HG03354 (cell line): ENCODE data around the gene SLC34A2.
"Not testable (repeated sequence)": the region's sequence is repeated elsewhere in the genome, so short reads cannot be mapped to it uniquely, and the experiment has no call there.

Source experiments
- ATAC-seq: cut with Tn5 transposase; IDR thresholded peaks from one replicate; pipeline ENCODE4 v1.9.1; 2021; ENCODE audit warnings: mild to moderate bottlenecking; ENCODE audit not compliant: unreplicated experiment, poor library complexity, severe bottlenecking

SLC34A2 gene

DNA sequence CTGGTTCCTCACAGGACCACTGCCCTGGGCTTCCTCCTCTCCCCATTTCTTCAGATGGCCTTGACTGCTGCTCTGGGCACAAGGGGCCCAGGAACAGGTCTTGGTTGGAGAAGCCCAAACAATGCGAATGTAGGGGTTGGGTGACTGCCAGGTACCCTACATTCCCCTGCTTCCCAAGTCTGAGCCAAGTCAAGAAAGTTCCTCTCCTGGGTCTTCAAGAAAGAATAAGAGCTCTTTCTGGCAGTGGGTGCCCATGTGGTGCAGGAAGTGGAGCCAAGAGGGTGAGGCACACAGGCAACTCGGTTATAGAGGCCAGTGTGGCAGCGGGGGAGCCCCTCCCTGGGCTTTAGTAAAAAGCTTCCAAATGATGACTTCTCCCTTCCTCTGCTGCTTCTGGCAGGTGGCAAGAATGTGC lies 2.7 kb downstream of the SLC34A2 start:
- ATAC-seq = no peak

DNA sequence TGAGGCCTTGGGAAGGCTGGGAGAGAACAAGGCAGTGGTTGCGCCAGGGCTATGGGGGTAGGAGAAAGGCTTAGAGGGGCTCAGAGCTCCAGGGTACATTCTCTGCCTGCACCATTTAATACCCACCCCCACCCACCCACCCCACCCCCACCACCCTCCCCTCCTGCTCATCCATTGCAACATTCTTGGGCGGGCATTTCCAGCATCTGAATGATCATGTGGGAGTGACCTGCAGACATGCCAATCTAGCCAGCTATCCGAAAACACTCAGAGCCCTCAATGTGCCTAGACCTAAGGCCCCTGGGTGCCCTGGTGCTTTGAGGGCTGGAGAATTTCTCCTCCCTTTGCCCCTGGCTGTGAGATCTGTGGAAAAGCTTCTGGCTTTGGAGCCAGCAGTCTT lies 3.1 kb downstream of the SLC34A2 start:
- no peak for ATAC-seq

DNA sequence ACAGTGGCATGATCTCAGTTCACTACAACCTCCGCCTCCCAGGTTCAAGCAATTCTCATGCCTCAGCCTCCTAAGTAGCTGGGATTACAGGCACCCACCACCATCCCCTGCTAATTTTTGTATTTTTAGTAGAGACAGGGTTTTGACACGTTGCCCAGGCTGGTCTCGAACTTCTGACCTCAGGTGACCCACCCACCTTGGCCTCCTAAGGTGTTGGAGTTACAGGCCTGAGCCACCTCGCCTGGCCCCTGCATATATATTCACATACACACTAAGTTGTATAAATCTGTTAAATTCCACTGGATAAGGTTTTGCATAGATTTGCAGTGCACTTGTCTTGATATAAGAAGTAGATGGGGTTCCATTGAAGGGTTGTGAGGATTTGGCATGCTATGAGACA lies 5.8 kb downstream of the SLC34A2 start:
- not testable (repeated sequence) for ATAC-seq

DNA sequence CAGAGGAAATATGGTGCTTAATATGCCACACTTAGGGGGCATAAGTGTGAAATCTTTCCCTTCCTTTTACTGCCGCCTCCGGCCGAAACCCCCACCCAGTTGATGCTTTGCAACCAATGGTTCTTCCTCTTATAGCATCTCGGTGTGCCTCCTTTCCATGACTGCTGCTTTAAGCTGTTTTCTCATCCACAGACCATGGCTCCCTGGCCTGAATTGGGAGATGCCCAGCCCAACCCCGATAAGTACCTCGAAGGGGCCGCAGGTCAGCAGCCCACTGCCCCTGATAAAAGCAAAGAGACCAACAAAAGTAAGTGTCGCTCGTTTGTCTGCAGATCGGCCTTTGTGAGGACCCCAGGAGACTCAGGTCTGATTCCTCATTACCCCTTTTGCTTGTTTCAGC lies 6.7 kb downstream of the SLC34A2 start:
- ATAC-seq = no peak

DNA sequence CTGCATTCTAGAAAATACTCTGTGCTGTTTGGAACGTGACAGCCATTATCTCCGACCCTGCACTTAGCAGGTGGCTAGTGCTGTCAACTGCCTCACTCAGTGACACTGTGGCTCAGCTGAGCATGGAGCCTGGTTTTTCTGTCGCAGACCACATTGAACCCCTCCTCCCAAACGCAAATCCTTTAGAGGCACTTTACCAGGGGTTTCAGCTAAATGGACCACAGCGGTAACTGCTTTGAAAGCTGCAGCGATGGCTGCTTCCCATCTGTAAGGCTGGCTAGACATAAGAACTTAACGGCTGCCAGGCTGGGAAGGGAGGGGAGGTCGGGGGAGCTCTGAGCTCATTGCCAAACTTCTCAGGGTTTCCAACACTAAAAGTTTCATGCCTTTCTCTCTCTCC lies 8.1 kb downstream of the SLC34A2 start:
- ATAC-seq = no peak

DNA sequence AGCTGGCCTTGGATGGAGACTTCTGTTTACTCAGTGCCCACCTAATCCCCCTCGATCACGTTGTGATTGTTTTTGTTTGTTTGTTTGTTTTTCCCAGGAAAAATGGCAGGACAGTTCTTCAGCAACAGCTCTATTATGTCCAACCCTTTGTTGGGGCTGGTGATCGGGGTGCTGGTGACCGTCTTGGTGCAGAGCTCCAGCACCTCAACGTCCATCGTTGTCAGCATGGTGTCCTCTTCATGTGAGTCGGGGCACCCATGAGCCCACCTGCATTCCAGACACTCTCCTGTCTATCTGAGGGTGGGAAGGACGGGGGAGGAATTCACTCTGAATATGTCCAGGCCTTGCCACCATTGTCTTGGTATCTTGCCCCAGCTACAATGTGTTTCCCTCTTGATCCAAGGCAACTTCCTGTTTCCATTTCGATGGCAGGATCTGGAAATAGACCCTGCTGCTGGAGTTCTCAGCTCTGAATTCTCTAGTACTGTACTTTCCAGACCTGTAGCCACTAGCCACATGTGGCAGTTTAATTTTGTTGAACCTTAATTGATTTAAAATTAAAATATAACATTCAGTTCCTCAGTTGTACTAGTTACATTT lies 10.5 kb downstream of the SLC34A2 start:
- no peak for ATAC-seq

DNA sequence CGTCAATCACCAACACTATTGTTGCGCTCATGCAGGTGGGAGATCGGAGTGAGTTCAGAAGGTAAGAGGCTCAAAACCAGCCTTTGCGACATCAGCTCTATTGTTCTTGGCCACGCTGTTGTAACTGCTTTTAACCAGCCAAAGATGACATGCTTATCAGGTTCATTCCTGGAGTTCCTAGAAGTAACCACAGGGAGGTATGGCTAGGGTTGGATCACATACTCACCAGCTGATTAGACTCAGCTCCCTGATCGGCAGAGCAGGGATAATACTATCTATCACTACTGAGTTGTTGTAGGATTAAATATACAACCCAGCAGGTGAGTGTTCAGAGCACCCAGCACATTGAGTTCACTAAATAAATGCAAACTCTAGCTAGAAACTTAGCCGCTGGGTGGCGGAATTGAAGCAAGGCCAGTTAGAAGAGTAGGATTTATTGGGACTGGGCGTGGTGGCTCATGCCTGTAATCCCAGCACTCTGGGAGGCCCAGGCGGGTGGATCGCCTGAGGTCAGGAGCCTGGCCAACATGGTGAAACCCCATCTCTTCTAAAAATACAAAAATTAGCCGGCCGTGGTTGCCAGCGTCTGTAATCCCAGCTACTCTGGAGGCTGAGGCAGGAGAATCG lies 12.4 kb downstream of the SLC34A2 start:
- no peak for ATAC-seq

DNA sequence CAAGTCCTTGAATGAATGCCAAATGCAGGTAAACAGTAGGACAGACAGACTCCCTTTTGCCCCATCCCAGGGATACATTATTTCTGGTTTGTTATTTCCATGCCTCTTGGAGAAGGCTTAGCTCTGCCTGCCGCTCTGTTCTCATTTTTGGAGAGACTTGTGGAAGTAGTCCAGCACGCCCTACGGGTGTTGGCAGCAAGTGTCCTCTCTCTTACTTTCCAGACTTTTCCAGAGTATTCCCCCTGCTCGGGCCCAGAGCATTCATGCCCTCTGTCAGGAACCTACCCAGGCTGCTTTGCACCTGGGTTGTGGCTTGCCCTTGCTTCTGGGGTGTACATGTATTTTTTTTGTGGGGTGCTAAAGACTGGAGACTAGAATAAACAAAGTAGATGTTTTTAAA lies 15.3 kb downstream of the SLC34A2 start:
- ATAC-seq = no peak

DNA sequence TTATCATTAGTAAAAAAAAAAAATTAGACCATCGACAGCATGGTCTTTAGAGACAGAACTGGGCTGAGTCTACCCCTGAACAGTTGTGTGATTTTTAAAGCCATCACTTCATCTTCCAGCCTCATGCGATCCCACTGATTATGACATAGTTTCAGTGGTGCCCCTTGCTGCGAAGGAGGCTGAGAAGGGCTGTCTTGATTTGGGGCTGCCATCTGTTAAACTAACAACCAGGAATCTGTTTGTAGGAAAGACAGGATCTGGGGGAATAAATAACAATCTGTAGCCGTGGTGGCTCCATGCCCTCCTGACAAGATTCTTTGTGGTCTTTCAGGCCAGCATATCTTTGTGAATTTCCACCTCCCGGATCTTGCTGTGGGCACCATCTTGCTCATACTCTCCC lies 17.1 kb downstream of the SLC34A2 start:
- ATAC-seq = no peak

DNA sequence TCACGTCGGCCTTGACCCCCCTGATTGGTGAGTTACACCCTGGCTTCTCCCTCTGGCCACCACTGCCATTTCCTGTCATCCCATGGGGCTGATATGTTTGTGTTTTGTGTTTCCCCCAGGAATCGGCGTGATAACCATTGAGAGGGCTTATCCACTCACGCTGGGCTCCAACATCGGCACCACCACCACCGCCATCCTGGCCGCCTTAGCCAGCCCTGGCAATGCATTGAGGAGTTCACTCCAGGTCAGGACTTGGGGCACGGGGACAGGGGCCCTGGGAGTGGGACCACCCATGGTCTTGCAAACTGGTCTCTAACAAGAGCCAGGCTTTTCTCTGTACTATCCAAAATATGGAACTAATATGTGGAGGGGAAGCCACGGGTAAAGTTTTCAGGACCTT lies 18.7 kb downstream of the SLC34A2 start:
- no peak for ATAC-seq

DNA sequence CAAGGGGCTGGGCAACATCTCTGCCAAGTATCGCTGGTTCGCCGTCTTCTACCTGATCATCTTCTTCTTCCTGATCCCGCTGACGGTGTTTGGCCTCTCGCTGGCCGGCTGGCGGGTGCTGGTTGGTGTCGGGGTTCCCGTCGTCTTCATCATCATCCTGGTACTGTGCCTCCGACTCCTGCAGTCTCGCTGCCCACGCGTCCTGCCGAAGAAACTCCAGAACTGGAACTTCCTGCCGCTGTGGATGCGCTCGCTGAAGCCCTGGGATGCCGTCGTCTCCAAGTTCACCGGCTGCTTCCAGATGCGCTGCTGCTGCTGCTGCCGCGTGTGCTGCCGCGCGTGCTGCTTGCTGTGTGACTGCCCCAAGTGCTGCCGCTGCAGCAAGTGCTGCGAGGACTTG lies 20.6 kb downstream of the SLC34A2 start:
- no peak for ATAC-seq

DNA sequence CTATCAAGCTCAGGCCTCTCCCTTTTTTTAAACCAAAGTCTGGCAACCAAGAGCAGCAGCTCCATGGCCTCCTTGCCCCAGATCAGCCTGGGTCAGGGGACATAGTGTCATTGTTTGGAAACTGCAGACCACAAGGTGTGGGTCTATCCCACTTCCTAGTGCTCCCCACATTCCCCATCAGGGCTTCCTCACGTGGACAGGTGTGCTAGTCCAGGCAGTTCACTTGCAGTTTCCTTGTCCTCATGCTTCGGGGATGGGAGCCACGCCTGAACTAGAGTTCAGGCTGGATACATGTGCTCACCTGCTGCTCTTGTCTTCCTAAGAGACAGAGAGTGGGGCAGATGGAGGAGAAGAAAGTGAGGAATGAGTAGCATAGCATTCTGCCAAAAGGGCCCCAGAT lies 21.5 kb downstream of the SLC34A2 start:
- no peak for ATAC-seq

DNA sequence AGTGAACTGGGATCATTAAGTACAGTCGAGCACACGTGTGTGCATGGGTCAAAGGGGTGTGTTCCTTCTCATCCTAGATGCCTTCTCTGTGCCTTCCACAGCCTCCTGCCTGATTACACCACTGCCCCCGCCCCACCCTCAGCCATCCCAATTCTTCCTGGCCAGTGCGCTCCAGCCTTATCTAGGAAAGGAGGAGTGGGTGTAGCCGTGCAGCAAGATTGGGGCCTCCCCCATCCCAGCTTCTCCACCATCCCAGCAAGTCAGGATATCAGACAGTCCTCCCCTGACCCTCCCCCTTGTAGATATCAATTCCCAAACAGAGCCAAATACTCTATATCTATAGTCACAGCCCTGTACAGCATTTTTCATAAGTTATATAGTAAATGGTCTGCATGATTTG lies 22.3 kb downstream of the SLC34A2 start:
- ATAC-seq = no peak

DNA sequence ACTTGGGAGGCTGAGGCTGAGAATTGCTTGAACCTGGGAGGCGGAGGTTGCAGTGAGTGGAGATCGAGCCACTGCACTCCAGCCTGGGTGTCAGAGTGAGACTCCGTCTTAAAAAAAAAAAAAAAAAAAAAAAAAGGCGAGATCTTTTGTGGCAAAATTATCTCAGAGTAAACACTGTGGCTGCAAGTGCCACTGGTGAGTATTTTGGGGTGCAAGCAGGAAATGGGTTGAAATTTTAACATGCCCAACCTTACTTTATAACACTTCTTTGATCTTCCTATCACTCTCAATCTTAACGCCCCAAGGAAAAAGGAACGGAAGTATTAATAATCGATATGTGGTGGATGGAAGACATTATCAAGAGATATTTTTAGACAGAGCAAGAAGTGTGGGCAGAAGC lies 32.1 kb downstream of the SLC34A2 start:
- ATAC-seq = no peak

DNA sequence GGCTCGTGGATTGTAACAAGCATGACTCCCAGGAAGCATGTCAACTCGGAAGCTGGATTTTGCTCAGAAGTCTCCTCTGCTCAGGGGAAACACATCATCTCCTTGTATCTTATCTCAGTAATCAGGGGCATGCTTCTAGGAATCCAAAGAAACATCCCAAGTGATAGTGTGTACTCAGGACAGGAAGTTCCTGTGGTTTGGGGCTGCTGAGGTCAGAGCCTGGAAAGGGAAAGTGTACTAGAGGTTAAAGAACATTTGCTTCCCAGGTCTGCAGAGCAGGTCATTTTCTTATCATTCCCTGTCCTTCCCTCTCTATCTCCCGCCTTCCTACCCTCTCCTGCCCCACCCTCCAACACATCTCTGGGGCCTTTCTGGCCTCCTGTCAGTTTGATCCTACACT lies 38.8 kb downstream of the SLC34A2 start:
- no peak for ATAC-seq

DNA sequence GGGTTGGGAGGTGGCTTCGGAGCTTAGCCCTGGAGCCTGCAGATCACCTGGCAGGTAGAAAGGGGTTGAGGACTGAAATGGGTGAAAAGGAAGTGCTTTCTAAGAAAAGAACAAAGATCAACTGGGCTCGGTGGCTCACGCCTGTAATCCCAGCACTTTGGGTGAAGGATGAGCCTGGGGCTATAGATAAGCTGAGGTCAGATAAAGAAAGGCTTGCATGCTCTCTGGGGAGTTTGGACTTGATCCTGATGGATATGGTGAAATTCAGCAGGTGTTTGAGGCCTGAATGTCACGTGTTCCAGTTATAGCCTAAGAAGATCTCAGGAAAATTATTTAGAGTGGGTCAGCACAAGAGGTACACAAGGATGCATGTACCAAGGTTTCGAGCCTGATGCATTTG lies 40.8 kb downstream of the SLC34A2 start:
- ATAC-seq = no peak

DNA sequence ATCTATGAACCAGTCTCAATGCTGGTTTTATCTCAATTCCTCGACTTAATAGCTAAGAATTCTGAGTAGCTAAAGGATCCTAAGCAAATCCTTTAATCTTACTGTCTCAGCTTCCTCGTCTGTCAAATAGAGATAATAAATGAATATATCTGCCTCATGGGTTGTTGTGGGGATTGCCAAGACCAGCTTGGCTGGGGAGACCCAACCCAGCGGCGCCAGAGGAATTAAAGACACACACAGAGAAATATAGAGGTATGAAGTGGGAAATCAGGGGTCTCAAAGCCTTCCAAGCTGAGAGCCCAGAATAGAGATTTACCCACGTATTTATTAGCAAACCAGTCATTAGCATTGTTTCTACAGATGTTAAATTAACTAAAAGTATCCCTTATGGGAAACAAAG lies 41.9 kb downstream of the SLC34A2 start:
- ATAC-seq = no peak

DNA sequence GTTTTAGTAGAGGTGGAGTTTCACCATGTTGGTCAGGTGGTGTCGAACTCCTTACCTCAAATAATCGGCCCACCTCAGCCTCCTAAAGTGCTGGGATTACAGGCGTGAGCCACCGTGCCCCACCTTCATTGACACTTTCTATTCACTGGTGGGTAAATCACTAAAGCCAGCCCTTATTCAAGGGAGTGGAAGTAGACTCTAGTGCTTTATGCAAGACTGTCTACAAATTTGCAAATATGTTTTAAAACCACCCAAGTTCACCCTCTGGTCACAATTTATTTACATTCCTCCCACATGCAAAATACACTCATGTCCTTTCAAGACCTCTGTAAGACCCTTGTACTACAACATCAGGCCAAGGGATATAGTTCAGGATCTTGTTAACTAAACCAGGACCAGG lies 45.0 kb downstream of the SLC34A2 start:
- no peak for ATAC-seq

DNA sequence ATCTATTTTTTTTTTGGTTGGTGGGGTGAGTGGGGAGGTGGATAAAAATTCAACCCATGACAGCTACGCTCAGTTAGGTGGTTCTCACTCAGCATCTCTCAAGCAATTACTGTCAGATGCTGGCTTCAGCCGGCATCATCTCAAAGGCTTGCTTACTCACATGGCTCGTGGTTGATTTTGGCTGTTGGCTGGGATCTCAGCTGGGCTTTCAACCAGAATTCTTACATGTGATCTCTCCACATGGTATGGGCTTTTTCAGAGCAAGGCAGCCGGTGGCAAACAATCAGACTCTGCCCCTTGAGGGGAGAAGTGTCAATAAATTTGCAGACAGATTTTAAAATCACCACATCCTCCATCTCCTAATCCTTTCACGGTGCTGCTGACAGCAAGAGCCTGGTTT lies 47.2 kb downstream of the SLC34A2 start:
- ATAC-seq = no peak

DNA sequence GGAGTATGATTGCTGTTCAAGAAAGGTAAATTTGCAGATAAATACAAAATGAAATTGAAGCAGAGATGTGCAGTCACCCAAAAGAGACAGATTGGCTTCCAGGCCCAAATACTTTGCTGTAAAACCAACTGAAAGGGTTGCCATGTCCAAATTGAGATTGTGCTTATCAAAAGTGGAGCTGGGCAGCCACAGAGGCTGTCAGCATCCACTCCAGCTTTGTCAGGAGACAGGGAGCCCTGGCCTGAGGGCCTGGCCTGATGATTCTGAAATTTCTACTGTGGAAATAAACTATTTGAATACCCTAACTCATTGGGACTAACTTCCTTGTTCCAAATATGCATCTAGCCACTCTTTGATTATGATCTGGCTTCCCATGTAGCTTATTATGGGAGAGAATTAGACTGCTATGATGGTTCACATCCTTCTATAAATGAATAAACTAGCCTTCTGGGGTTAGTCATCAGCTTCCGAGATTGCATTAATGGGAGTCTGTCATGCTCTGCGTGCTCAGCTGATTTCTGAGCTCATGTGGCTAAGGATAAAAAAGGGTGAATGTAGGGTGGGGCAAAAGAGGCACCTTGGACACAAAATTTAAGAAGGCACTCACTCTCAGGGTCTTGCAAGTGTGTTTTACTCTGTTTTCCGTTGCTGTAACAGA lies 48.2 kb downstream of the SLC34A2 start:
- ATAC-seq = no peak

DNA sequence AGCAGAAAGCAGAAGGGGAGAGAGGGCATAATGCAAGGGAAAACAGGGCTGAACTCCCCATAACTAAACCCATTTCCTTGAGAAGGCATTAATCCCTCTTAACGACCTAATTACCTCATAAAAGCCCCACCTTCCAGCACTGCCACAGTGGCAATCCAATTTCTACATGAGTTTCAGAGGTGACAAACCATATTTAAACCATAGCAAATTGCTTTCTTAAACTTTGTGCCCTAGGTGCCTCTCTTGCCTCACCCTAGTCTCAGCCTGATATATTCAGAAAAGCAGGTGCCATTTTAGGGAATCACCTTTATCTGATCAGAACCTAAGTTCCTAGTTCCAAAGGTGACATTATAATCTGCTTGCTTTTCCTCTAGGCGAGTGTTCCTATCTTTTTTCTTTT lies 48.9 kb downstream of the SLC34A2 start:
- no peak for ATAC-seq

DNA sequence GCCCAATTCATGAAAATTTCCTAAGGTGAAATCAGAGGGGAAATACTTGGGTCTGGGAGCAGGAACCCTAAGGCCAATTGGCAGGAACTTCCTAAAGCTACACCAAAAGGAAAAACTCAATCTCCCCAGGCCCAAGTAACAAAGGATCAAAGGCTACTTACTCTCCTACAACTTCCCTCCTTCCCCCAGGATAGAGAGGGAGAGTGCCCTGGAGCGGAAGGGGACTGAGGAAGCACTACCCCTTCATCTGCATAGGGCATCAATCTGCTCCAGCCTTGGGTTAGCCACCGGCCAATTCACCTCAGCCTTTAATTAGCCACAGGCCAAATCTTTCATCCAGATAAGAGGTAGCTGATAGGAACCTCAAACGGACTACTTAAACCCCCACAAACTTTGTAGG lies 55.0 kb downstream of the SLC34A2 start:
- ATAC-seq = no peak
